ENCODE results near the gene PRKN.

DNA sequence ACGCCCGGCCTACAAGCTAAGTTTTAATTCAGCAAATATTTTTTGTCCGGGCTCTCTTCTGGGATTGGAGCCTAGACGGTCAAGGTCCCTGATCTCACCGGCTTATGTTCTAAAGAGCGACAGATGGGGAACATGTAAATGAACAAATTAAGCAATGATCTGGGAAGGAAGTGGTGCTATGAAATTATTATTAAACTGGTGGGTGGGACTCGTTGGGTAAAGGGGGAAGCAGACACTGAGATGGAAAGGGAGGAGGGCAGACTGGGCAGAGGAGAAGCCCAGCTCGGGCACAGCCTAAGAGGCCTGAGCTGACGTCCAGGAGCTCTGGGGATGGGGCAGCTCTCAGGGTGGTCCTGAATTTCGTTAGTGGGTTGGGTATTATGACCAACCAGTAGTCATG, 1371.9 kb downstream of the PRKN start:
- TF ChIP-seq, protein P1, sequence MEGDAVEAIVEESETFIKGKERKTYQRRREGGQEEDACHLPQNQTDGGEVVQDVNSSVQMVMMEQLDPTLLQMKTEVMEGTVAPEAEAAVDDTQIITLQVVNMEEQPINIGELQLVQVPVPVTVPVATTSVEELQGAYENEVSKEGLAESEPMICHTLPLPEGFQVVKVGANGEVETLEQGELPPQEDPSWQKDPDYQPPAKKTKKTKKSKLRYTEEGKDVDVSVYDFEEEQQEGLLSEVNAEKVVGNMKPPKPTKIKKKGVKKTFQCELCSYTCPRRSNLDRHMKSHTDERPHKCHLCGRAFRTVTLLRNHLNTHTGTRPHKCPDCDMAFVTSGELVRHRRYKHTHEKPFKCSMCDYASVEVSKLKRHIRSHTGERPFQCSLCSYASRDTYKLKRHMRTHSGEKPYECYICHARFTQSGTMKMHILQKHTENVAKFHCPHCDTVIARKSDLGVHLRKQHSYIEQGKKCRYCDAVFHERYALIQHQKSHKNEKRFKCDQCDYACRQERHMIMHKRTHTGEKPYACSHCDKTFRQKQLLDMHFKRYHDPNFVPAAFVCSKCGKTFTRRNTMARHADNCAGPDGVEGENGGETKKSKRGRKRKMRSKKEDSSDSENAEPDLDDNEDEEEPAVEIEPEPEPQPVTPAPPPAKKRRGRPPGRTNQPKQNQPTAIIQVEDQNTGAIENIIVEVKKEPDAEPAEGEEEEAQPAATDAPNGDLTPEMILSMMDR (IDR thresholded peaks at IDR 0.05): no peak
- no peak for TF ChIP-seq ZFX (IDR thresholded peaks at IDR 0.05; ENCODE audit: borderline replicate concordance)

Data from 22Rv1 (cell line).